GM12891 (cell line): ENCODE results near the gene MRRF.

ENCODE experiments used
- POLR2A ChIP-seq: IDR thresholded peaks from 2 replicates; pipeline ENCODE4 v1.6.1; 2011; ENCODE audit warnings: low read depth, low read length, control low read depth
- POLR2AphosphoS5 ChIP-seq: IDR thresholded peaks from 2 replicates; pipeline ENCODE4 v1.6.1; 2011; ENCODE audit warnings: low read depth, low read length, control low read depth

- TF ChIP-seq POLR2A = no peak
- no peak for TF ChIP-seq POLR2AphosphoS5
These were observed 108.5 kb downstream of the MRRF start for GRCh38 chr9:122372856-122373845.
